ENCODE data around the gene FRY. TPM values are rescaled to one million over a fixed set of nuclear protein-coding genes. Genes with fewer than 3 reads are reported as not detected.

FRY gene
- total and polyA plus RNA-seq, 9 of the 15 experiments (the other 6 are each of a cell fraction or from before 2014, with no cell fraction given), result 0.03 to 0.31 (median 0.11) TPM; not detected in 3

- TF ChIP-seq MYBL2 (IDR thresholded peaks at IDR 0.05; ENCODE audit: low read depth) (no peak), MYBL2 (CRISPR knock-in tag; IDR thresholded peaks at IDR 0.05; ENCODE audit: borderline replicate concordance) (no peak), ATF3 (IDR thresholded peaks at IDR 0.05) (peak; percentile 82), ATF3 (CRISPR knock-in tag; conservative IDR thresholded peaks at IDR 0.05) (no peak), ZNF507 (tag; conservative IDR thresholded peaks at IDR 0.05) (no peak), ZFP36 (IDR thresholded peaks at IDR 0.05; ENCODE audit: low read depth, low read length, partially characterized antibody) (no peak), C11orf30 (IDR thresholded peaks at IDR 0.05; ENCODE audit: low read depth) (no peak), SMAD3 (CRISPR knock-in tag; conservative IDR thresholded peaks at IDR 0.05) (no peak), CEBPB (tag; IDR thresholded peaks at IDR 0.05) (peak; percentile 81), NR3C1 (CRISPR knock-in tag; IDR thresholded peaks at IDR 0.05) (no peak), TBP (optimal IDR thresholded peaks at IDR 0.05; ENCODE audit: low read depth, low read length) (no peak), RAD51 (IDR thresholded peaks at IDR 0.05; ENCODE audit: borderline replicate concordance, low read depth) (peak; percentile 69; the same call in 1 of the 2 replicates)
- TF ChIP-seq, protein P1, sequence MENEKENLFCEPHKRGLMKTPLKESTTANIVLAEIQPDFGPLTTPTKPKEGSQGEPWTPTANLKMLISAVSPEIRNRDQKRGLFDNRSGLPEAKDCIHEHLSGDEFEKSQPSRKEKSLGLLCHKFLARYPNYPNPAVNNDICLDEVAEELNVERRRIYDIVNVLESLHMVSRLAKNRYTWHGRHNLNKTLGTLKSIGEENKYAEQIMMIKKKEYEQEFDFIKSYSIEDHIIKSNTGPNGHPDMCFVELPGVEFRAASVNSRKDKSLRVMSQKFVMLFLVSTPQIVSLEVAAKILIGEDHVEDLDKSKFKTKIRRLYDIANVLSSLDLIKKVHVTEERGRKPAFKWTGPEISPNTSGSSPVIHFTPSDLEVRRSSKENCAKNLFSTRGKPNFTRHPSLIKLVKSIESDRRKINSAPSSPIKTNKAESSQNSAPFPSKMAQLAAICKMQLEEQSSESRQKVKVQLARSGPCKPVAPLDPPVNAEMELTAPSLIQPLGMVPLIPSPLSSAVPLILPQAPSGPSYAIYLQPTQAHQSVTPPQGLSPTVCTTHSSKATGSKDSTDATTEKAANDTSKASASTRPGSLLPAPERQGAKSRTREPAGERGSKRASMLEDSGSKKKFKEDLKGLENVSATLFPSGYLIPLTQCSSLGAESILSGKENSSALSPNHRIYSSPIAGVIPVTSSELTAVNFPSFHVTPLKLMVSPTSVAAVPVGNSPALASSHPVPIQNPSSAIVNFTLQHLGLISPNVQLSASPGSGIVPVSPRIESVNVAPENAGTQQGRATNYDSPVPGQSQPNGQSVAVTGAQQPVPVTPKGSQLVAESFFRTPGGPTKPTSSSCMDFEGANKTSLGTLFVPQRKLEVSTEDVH (IDR thresholded peaks at IDR 0.05; ENCODE audit: low read depth, partially characterized antibody), result no peak
- TF ChIP-seq, protein P2, sequence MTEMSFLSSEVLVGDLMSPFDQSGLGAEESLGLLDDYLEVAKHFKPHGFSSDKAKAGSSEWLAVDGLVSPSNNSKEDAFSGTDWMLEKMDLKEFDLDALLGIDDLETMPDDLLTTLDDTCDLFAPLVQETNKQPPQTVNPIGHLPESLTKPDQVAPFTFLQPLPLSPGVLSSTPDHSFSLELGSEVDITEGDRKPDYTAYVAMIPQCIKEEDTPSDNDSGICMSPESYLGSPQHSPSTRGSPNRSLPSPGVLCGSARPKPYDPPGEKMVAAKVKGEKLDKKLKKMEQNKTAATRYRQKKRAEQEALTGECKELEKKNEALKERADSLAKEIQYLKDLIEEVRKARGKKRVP (CRISPR knock-in tag; IDR thresholded peaks at IDR 0.05), result peak; percentile 93
Observed at GRCh38 chr13:32045982-32046785, 14.6 kb downstream of the FRY start (continued).

Data from K562 (cell line).